NCI-H524 treated with DMSO at 0.1 percent for 48 hours (cell line): ENCODE measurements around the gene MAPK4.
"Not testable (repeated sequence)": the region's sequence is repeated elsewhere in the genome, so short reads cannot be mapped to it uniquely, and the experiment has no call there.

Experiments used
- DNase-seq: peaks from one replicate; lab custom pipeline; 2025; lab: John Stamatoyannopoulos, UW

MAPK4 gene

DNA sequence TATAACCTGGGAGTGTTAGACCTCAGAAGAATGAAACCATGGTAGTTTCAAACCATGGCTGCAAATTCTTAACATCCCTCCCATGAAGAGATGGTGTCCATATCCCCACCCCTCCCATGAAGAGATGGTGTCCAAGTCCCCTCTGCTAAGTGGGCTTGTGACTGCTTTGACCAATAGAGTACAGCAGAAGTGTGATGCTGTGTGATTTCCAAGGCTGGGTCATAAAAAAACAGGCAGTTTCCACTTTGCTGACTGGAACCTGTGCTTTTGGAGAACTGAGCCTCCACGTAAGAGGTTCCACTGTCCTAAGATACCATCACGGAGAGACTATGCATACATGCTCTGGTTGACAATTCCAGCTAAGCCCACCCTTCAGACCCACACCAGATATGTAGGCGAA, 194.4 kb downstream of the MAPK4 start:
- DNase-seq = no peak

DNA sequence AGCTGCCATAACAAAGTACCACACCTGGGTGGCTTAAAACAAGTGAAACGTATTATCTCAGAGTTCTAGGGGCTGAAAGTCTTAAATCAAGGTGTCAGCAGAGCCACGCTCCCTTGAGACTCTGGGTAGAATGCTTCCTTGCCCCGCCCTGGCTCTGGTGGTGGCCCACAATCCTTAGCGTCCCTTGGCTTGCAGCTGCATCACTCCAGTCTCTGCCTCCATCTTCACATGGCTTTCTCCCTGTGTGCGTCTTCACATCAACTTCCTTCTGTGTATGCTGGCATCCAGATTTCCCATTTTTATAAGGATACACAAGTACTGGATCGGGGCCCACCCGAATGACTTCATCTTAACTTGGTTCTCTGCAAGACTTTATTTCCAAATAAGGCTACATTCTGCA, 197.5 kb downstream of the MAPK4 start:
- DNase-seq = no peak

DNA sequence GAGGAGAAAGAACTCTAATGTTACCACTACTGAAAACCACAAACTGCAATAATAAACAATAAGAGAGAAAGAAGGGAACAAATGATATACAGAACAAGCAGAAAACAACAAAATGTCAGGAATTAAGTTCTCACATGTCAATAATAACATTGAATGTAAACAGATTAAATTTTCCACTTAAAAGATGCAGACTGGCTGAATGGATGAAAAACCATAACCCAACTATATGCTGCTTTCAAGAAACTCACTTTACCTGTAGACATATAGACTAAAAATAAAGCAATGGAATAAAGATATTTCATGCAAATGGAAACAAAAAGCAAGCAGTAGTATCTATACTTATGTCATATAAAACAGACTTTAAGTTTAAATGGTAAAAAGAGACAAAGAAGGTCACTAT, 209.6 kb downstream of the MAPK4 start:
- no peak for DNase-seq

DNA sequence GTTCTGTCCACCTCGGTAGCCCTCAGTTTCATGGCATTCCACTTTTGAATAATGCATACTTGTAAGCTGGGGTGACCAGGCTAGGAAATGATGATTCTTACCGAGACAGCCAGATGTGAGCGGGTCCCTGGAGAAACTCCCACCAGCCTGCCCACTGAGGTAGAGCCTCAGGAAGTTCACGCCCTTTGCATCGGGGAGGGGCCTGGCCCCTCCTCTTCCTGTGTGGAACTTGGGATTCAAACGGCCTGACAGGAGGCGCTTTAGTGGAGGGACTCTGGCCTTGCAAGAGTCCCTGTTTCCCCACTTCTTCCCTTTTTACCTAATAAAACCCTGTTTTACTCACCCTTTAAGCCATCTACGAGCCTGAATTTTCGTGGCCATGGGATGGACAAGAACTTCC, 215.3 kb downstream of the MAPK4 start:
- no peak for DNase-seq

- no peak for DNase-seq
These were observed 215.8 kb downstream of the MAPK4 start for GRCh38 chr18:50775726-50776125.

GRCh38 chr18:50776383-50776782, 216.5 kb downstream of the MAPK4 start:
- DNase-seq = no peak

DNA sequence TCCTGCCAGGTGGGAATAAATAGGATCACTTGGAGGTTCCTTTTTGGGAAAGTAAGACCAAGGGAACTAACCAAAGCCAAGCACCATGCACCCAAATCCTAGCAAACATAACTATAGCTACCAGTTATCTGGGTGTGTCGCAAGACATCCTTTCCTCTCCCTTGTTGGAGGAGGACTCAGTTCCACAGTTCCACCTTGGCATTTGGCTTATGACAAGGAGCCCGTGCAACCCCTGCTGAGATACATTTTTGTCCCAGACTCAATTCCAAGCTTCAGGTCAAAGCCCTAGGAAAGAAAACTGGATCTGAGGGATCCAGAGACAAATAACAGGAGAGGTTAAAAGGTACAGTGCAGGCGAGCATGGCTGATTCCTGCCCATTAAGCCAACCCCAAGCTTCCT, 219.1 kb downstream of the MAPK4 start:
- DNase-seq = not testable (repeated sequence)
